ENCODE measurements around the gene GLI3.

DNA sequence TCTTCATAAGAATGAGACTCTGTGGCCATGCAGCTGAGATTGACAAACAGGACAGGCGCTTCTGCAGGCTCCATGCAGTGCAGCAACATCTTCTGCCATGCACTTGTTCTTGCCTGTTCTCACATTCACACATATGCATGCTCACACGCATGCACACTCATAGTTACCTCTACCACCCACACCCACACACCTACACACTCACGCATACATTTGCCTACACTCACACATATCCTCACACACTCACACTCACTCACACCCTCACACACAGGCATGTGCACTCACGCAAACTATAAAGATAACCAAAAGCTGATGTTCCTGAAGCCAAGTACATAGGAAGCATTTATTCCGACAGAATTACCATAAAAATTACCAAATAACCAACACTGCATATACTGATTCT is 15.7 kb downstream of the GLI3 start:
- TF ChIP-seq, protein P1, sequence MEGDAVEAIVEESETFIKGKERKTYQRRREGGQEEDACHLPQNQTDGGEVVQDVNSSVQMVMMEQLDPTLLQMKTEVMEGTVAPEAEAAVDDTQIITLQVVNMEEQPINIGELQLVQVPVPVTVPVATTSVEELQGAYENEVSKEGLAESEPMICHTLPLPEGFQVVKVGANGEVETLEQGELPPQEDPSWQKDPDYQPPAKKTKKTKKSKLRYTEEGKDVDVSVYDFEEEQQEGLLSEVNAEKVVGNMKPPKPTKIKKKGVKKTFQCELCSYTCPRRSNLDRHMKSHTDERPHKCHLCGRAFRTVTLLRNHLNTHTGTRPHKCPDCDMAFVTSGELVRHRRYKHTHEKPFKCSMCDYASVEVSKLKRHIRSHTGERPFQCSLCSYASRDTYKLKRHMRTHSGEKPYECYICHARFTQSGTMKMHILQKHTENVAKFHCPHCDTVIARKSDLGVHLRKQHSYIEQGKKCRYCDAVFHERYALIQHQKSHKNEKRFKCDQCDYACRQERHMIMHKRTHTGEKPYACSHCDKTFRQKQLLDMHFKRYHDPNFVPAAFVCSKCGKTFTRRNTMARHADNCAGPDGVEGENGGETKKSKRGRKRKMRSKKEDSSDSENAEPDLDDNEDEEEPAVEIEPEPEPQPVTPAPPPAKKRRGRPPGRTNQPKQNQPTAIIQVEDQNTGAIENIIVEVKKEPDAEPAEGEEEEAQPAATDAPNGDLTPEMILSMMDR (IDR thresholded peaks at IDR 0.05) = no peak
- no peak for TF ChIP-seq POLR2A (IDR thresholded peaks at IDR 0.05)
